D341Med (cell line): ENCODE measurements around the gene PANK4.

ENCODE experiments used
- DNase-seq: peaks from one replicate; pipeline ENCODE4 v3.0.0; 2012; ENCODE audit warnings: low spot score

The PANK4 gene

GRCh38 chr1:2476061-2476999, 50.1 kb downstream of the PANK4 start, which contains the start of gene PLCH2:
Gene PLCH2, plus strand, starts transcription at chr1:2476289. Its CDS starts 300 bp downstream, at chr1:2476589.
- DNase-seq, result peak; percentile 89

GRCh38 chr1:2475571-2475970, 50.8 kb downstream of the PANK4 start:
- peak; percentile 55 for DNase-seq

GRCh38 chr1:2474933-2475371, 51.4 kb downstream of the PANK4 start:
- DNase-seq, result no peak

- no peak for DNase-seq
Observed at GRCh38 chr1:2474104-2474844, 52.1 kb downstream of the PANK4 start.

GRCh38 chr1:2473198-2473597, 53.2 kb downstream of the PANK4 start:
- no peak for DNase-seq

- no peak for DNase-seq
Observed at GRCh38 chr1:2472561-2473177, 53.7 kb downstream of the PANK4 start.

- DNase-seq, result peak; percentile 61
Observed at GRCh38 chr1:2472109-2472508, 54.3 kb downstream of the PANK4 start.

- peak; percentile 53 for DNase-seq
Observed at GRCh38 chr1:2471587-2472001, 54.8 kb downstream of the PANK4 start.

- DNase-seq, result no peak
Observed at GRCh38 chr1:2471159-2471471, 55.3 kb downstream of the PANK4 start.

- DNase-seq, result peak; percentile 58
Observed at GRCh38 chr1:2470290-2471158, 55.9 kb downstream of the PANK4 start.

- no peak for DNase-seq
Observed at GRCh38 chr1:2469103-2469940, 57.1 kb downstream of the PANK4 start.

- DNase-seq, result no peak
Observed at GRCh38 chr1:2468540-2468939, 57.9 kb downstream of the PANK4 start.

- DNase-seq, result no peak
Observed at GRCh38 chr1:2468041-2468472, 58.3 kb downstream of the PANK4 start.

- peak; percentile 87 for DNase-seq
Observed at GRCh38 chr1:2466958-2467554, 59.3 kb downstream of the PANK4 start.

GRCh38 chr1:2466270-2466665, 60.1 kb downstream of the PANK4 start:
- no peak for DNase-seq

- DNase-seq, result peak; percentile 83
Observed at GRCh38 chr1:2465371-2466269, 60.8 kb downstream of the PANK4 start.

GRCh38 chr1:2463396-2463795, 63.0 kb downstream of the PANK4 start:
- no peak for DNase-seq

GRCh38 chr1:2462819-2463218, 63.6 kb downstream of the PANK4 start:
- DNase-seq, result no peak
